Amniotic epithelial cell (primary cell): Measurements from ENCODE around the gene GAK.

Source experiments
- DNase-seq: peaks from one replicate; pipeline ENCODE4 v3.0.0-alpha.2; 2010; ENCODE audit warnings: low read depth

Gene GAK

DNA sequence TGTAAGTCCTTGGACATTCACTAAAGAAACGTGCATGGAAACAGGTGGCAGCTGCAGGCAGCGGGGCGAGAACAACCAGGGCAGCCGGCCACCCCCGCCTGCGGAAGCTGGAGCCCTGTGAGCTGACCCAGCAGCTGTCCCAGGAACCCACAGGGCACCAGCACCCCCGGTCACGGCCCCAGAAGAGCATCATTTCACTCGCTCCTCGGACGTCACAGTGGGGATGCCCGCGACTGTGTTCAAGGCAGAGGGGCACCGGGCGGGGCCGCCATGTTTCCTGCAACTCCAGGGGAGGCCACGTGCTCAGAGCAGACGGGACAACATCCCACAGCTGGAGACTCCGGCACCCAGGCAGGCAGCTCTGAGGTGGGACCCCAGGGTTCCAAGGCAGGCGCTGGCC lies 61.2 kb downstream of the GAK start:
- DNase-seq = no peak

DNA sequence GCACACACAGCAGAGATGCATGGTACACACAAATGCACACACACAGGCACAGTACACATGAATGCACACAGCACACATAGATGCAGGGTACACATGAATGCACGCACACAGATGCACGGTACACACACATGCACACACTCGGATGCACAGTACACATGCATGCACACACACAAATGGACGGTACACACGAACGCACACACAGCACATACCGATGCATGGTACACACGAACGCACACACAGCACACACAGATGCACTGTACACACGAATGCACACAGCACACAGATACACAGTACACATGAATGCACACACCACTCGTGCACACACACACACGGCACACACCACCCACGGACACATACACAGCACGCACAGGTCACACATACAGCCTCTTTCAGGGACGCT lies 62.3 kb downstream of the GAK start:
- no peak for DNase-seq

DNA sequence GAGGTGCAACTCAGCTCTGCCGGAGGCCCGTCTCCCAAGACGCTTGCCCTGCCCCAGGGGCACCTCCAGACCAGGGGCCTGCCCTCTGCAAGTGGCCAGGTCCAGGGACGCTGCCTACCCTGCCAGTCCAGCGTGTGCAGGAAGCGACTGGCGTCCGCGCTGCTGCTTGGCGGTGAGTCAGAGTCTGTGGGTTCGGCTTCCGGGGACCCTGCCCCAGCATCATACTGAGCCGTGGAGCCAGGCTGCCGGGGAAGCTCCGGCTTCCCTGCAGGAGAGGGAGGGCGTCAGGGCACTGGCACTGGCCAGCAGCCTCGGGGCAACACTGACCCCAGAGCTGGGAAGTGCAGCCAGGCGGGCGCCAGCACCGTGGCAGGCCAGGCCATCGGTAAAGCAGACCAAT lies 63.7 kb downstream of the GAK start:
- peak; percentile 16 for DNase-seq

DNA sequence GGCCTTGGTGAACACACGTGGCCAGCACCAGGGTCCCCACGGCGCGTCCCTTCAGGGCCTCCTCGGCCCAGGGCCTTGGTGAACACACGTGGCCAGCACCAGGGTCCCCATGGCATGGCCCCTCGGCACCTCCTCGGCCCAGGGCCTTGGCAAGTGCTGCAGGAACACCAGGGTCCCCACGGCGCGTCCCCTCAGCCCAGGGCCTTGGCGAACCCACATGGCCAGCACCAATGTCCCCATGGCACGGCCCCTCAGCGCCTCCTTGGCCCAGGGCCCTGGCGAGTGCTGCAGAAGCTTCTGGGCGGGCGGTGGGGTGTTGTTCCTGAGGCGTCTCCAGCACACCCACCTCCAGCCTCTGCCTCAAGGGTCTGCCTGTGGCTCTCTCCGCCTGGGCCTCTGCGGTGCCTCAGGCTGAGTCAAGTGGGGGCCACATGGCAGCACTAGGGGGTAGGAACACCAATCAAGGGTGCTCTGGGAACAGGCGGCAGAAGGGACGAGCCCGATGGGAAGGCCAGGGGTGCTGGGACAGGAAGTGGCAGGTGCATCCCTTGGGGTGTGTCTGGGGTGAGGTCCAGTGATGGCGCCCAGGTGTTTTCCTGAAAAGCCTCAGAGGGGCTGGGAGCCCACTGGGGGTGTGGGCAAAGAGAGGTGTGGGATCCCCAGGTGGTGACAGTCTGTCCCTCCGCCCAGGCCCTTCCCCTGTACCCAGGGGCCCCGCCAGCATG lies 64.4 kb downstream of the GAK start:
- DNase-seq = no peak

DNA sequence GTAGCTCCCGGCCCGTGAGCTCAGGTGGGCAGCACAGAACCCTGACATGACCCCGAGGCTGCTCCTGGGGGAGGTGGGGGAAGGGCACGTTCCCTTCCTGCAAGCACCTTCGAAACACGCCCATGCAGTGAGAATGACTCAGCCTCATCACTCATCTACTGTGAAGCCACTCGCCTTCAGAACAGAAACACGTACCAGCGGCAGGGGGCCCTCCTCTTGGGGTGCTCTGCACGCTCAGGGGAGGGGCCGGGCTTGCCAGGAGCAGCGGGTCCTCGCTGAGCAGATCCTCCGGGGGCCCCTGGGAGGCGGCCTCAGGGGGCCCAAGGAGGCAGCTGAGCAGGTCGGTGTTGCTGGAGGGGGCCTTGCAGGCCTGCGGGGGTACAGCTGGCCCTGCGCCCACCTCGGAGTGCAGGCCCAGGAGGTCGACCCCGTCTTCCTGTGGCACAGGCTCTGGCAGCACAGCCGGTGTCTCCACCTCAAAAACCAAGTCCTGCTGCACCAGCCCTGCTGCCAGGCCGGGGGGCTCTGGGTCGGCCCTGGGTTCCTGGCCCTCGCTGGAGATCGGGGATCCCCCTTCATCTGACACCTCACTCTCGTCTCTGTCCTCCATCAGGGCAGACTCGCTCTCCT lies 65.2 kb downstream of the GAK start:
- peak; percentile 86 for DNase-seq

DNA sequence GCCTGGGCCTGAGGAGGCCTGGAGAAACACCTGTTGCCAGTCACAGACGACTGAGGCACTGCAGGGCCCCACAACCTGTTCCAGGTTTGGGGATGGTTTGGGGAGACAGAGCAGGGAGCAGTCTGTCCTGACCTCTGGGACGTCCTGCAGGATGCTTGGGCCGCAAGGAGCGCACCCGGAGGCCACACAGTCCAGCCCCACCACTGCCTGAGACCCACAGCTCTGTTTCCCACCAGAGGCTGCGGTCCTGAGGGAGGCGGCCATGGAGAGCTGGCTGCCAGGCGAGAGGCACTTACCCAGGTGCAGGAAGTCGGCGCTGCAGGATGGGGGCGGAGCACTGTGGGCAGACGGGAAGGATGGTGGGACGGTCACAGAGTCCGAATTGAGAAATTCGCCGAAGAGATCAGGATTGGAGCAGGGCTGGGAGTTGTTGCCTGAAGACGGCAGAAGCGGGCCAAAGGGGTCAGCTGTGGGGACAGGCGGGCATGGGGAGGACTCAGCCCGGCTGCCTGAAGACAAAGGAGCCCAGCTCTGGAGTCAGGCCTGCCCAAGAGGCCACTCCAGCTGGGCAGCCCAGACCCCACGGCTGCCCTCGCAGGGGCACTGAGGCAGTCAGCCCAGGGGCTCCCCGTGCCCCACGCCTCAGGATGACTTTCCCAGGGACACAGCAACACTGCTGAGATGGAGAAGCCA lies 65.9 kb downstream of the GAK start:
- no peak for DNase-seq

DNA sequence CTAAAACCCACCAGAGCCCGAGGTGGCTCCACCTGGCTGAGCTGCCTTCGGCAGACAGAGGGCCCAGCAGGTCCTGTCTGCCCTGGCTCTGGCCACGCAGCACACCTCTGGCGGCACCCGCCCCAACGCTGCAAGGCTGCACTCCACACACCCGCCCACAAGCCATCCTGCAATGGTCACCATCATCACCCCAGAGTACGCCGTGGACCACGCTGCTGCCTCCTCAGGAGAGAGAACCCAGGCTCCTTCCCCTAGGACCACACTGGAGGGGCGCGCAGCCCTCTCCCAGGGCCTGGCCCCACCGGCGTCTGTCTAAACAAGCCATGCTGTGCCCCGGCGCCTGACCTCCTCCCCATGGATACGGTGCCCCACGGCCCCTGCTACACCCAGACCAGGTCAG lies 66.5 kb downstream of the GAK start:
- no peak for DNase-seq

DNA sequence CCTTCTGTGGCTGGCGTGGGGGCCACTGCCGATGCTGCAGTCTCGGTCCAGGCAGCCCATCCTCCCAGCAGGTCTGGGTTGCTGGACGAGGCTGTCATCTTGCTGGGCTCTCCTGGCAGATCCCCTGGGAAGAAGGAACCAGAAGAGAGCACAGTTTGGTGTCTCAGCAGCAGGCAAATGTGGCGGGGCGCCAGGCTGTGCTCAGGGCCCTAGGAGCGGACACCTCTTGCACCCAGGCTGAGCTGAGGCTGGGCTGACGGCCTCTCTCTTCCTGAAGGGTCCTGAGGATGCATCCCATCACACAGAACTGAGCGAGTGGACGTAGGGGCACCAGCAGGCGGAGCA lies 67.0 kb downstream of the GAK start:
- no peak for DNase-seq

DNA sequence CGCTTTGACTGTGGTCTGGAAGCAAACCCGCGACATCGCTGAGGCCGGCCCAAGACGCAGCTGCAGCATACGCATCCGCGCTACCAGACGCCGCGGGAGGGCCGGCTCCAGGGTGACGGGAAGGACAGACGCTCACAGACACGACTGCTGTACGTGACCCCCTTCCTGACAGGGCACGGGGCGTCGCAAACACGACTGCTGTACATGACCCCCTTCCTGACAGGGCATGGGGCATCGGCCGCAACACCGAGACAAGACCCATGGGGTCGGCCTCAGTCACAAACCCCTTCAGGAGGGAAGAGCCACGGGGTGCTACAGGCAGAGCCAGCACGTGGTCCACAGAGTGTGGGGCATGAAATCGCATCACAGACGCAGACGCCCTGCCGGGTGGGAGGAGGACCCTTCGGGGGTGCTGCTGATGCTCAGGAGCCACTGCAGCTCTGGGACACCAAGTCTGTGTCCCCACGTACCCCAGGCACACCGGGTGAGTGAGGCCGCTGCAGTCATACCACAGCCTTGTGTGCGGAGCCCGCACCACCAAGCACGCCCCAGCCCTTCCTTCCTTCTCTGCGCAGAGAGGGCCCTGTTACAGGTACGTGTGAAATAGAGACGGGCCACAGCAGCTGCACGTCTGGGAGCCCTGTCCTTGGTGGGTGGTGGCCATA lies 67.5 kb downstream of the GAK start:
- DNase-seq = no peak

DNA sequence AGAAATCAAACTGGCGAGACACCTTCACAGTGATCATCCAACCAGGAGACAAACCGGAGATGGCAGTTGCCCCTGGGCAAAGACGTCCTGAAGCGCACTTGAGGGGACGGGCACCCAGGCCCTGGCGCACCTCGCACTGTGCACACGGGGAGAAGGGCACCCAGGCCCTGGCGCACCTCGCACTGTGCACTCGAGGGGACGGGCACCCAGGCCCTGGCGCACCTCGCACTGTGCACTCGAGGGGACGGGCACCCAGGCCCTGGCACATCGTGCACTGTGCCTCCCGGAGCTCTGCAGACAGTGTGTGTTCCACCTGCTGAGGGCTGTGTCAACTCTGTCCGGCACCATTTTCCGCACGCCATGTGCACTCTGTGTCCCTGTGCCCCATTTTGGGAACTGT lies 71.6 kb downstream of the GAK start:
- no peak for DNase-seq

DNA sequence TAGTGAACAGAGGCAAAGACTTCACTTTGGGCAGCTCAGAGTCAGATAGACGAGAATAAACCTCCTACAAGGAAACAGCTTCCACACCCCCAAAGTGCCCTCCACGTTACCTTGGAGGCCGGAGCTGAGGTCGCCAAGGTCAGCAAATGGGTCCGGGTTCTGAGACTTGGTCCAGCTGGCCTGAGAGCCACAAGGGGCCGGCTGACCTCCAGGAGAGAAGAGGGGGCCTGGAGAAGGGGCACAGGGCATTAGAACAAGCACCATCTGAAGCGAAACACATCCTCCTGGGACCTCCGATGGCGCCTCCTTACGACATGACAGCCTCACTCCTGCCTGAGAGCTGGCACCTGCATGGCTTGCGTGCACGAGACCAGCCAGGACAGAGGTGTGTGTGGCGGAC lies 72.6 kb downstream of the GAK start:
- DNase-seq = no peak

DNA sequence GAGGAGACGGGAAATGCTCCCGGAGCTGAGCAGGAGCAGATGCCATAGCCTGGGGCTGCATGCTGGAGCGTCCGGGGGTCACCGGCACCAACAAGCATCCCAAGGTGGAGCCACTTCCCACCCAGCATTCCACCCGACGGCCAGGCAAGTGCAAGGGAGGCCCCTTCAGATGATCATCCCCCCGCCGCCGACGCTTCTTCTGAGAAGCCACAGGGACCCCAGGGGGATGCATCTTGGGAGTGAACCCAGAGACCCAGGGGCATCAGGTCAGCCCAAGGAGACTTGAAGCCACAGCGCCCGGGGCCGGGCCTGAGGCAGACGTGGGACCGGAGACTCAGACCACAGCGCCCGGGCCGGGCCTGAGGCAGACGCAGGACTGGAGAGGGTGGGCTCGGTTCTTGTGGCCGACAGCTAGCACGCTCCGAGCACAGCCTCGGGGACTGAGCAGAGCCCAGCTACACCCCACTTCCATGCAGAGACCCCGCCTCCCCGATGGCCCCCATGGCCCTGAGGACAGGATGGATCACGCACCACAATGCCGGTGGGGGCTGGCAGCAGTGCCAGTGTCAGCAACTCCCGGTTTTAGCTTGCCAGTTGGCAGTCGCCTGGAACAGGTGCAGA lies 73.2 kb downstream of the GAK start:
- no peak for DNase-seq

DNA sequence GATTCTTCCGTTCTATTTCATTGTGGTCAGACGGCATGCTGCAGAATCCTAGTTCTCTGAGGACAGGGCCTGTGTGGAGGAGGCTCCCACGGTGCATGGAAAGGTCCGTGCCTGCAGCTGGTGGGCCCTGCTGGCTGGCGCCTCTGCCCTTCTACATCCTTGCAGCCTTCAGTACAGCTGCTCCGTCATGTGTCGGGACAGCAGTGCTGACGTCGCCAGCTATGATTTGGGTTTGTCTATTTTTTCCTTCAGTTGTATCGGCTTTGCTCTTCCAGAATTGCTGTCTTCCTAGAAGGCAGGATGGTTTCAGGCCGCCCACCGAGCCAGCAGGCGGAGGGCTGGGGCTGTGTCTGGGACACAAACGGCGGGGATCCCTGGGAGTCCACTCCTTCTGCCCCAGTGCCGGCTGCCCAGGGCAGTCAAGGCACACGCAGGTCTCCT lies 74.1 kb downstream of the GAK start:
- no peak for DNase-seq

DNA sequence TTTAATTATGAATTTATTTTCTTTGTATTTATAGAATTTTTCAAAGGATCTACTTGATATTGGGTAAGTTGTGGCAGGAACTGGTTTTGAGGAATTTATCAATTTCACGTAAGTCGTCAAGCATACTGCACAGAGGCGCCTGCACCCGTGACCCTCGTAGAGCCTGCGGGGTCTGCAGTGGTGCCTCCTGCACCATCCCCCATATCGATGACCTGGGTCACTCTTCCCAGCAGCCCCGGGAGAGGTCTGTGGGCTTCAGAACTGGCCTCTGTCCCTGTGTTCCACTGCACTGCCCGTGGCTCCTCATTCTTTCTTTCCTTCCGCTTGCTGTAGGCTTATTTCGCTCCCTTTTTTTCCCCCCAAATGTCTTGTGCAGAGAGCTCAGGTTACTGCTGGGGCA lies 74.7 kb downstream of the GAK start:
- DNase-seq = no peak

DNA sequence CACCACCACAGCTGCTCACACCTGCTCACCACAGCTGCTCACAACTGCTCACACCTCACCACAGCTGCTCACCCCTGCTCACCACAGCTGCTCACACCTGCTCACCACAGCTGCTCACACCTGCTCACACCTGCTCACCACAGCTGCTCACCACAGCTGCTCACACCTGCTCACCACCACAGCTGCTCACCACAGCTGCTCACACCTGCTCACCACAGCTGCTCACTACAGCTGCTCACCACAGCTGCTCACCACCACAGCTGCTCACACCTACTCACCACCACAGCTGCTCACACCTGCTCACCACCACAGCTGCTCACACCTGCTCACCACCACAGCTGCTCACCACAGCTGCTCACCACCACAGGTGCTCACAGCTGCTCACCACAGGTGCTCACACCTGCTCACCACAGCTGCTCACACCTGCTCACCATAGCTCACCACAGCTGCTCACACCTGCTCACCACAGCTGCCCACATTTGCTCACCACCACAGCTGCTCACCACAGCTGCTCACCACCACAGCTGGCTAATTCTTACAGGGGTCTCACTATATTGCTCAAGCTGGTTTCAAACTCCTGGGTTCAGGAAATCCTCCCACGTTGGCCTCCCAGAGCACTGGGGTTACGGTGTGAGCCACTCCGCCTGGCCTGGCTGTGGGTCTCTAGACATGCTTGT lies 75.8 kb downstream of the GAK start:
- DNase-seq = no peak

DNA sequence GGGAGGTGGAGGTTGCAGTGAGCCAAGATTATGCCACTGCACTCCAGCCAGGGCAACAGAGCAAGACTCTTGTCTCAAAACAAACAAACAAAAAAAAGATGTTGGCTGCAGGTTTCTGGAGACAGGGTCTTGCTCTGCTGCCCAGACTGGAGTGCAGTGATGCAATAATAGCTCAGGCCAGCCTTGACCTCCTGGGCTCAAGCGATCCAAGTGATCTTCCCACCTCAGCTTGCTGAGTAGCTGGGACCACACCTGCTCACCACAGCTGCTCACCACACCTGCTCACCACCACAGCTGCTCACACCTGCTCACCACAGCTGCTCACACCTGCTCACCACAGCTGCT lies 76.3 kb downstream of the GAK start:
- DNase-seq = no peak

DNA sequence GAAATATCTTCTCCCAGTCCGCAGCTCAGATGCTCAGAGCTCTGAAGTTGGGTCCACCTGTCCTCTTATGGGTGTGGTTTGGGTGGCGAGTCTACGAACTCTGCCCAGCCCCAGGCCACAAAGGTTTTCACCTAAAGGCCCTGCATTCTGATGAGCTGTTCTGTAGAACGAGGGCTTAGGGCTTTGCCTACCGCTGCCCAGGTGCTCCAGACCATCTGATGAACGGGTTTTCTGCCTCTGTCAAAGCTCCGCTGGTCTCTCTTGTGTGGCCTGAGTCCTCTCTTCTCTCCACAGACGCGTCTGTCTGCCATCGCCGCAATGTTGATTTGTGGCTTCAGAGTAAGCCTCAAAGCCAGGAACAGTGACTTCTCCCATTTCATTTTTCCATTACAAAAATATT lies 77.8 kb downstream of the GAK start:
- no peak for DNase-seq

DNA sequence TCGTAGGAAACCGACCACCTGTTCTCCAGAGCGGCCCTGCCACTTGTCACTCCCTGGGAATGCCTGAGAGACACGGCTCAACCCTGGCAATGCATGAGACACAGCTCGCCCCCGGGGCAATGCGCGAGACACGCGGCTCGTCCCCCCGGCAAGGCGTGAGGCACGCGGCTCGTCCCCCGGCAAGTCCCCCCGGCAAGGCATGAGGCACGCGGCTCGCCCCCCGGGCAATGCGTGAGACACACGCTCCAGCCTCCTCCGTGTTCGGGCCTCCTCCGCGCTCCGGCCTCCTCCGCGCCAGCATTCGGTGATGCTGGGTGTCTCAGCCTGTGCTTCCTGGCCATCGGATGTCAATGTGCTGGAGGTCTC lies 78.7 kb downstream of the GAK start:
- DNase-seq = no peak

DNA sequence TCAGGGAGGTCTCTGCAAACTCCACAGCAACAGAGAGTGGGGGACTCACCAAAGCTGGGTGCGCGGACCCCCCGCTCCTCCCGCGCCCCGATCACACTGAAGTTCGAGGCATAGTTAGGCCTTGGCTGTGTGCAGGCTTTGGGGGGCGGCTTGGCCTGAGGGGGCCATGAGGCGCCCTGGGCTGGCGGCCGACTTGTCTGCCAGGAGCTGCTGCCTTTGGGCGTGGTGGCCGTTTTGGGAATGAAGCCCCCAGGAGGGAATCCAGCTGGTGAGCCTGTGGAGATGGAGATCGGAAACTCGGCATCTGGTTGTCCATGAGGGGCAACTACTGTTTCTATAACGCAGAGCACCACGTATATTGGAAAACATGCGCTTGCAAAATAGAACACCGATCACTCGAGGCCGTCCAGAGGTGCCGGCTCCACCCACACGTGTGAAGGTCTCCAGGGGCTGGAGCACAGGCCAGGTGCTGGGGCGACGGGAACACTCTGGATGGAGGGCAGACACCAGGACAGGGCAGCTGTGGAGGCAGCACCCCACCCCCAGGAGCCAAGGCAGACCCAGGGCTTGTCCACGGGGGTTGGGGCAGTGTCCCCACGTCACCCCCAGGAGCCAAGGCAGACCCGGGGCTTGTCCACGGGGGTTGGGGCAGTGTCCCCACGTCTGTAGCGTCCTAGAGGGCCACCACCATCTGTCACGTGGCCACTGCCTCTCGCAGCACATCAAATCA lies 80.2 kb downstream of the GAK start:
- no peak for DNase-seq

DNA sequence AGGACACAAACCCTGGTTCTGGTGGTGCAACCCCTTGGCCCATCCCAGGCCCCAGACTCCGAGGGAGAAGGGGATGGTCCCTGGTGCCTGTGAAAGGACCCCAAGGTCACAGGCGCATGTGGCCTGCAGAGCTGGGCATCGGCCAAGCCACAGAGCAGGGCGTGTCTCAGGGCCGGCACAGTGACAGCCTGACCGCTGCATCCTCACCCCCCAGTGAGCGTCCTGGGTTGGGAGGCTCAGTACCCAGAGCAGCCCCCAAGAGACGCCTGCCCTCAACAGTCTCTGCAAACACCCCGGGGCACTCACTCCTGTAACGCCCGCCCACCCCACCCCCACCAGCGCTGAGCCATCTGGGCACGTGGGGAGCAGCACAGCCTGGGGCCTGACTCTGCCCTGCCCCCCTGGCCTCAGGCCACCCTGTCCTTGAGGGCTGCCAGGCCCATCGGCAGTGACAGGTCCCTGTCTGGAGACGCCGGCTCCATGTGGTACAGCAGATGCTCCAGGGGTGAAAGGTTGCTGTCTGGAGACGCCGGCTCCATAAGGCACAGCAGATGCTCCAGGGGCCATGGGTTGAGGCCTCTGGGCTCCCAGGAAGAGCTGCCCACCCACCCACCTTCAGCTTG lies 81.7 kb downstream of the GAK start:
- DNase-seq = no peak
